Activated T-helper 1 cell treated with anti-CD3 and anti-CD28 coated beads, Interleukin-12 subunit alpha, Interleukin-12 subunit beta, Interleukin-2, Interleukin-4 antibody, amounts not matched to agents 30 ng/mL and 10 ng/mL and 1 ng/mL, durations not matched to agents 14 hours and 24 hours and 36 hours (primary cell): ENCODE measurements around the gene REC114. TPM values are rescaled to one million over a fixed set of nuclear protein-coding genes. Genes with fewer than 3 reads are reported as not detected.

Experiments
- DNase-seq: peaks from one replicate; pipeline ENCODE4 v3.0.0; 2021; ENCODE audit warnings: low spot score
- H3K27ac Mint-ChIP-seq: one replicate; pipeline ENCODE4 v1.8.0; 2021; ENCODE audit warnings: mild to moderate bottlenecking, mixed read lengths
- H3K27me3 Mint-ChIP-seq: one replicate; pipeline ENCODE4 v1.8.0; 2022; ENCODE audit warnings: mild to moderate bottlenecking, moderate library complexity, mixed read lengths; ENCODE audit not compliant: insufficient read depth
- H3K36me3 Mint-ChIP-seq: one replicate; pipeline ENCODE4 v1.8.0; 2021; ENCODE audit warnings: low read depth, mixed read lengths
- H3K4me1 Mint-ChIP-seq: one replicate; pipeline ENCODE4 v1.8.0; 2021; ENCODE audit warnings: low read depth, mixed read lengths
- H3K4me3 Mint-ChIP-seq: one replicate; pipeline ENCODE4 v1.8.0; 2021; ENCODE audit warnings: mild to moderate bottlenecking, moderate library complexity, mixed read lengths
- H3K9me3 Mint-ChIP-seq: one replicate; pipeline ENCODE4 v1.8.0; 2021; ENCODE audit warnings: mixed read lengths
- intact Hi-C: fragments of 100-400 bp; cut with micrococcal nuclease; formaldehyde crosslinking; loops from one replicate; pipeline ENCODE4 v1.15.1; 2024
- total RNA-seq: library from RNA; stranded (reverse); gene quantifications from 2 replicates; pipeline ENCODE4 v1.2.3, GENCODE V29; 2022

The REC114 gene
- total RNA-seq, 1 donor from 2014 or later, result not detected

DNA sequence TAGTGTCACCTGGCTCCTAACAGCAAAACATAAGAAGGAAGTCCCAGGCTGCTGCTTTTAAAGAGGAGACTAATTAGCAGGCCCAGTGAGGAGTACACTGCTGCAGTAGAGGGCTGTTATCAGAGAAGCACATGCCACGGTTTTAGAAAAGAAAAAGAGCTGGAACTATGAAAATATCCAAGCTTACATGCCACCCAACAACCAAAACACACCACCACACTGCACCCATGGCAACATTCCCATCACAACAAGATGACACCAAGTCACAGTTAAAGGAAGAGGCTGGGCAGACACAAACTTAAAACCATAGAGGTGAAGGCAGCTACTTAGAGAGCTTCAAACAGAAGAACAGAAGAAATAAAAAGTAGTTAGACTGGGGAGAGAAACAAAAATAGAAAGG is 153.2 kb downstream of the REC114 start:
- H3K27me3 Mint-ChIP-seq, result no peaks in the 10 kb centered on the region
- H3K36me3 Mint-ChIP-seq, result peaks cover 12% of the 10 kb centered on the region
- peaks cover 10% of the 10 kb centered on the region for H3K4me1 Mint-ChIP-seq
- no peak overlapping the region for H3K4me3 Mint-ChIP-seq
- H3K9me3 Mint-ChIP-seq, result no peaks in the 10 kb centered on the region
- H3K27ac Mint-ChIP-seq, result peak overlapping the region; percentile 12
- no peak for DNase-seq
- intact Hi-C loops, result no loop called here

GRCh38 chr15:73597036-73597638 is 154.2 kb downstream of the REC114 start:
- intact Hi-C loops, result no loop called here
- H3K4me1 Mint-ChIP-seq, result peaks cover 10% of the 10 kb centered on the region
- peaks cover 8% of the 10 kb centered on the region for H3K36me3 Mint-ChIP-seq
- H3K27ac Mint-ChIP-seq, result no peak overlapping the region
- H3K4me3 Mint-ChIP-seq, result no peak overlapping the region
- H3K27me3 Mint-ChIP-seq, result no peaks in the 10 kb centered on the region
- DNase-seq, result no peak
- no peaks in the 10 kb centered on the region for H3K9me3 Mint-ChIP-seq

DNA sequence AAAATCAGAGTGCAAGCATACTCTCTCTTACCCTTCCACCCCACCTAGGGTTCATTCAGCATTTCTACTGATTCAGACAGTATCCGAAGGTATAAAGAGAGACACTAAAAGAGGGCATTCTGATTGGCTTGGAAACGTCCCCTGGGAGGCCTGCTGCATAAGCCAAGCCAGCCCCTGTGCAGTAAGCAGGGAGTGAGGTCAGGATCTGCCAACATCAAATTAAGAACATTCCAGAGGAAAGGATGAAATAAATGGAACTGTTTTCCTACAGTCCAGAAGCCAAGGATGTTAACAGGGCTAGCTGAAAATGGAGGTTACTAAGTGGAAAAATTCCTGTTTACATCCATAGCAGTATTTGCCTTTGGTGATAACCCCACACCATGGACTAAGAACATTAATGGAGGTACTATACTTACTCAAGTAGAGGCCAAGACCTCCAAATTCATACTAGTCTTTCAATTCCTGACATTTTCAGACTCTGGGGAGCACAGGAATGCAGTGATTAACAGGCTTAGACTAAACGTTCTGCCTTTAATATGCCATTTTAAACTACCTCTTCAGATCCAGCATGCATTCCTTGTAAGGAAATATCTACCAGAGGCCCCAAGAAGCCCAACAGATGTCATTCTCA is 155.7 kb downstream of the REC114 start:
- peaks cover 10% of the 10 kb centered on the region for H3K36me3 Mint-ChIP-seq
- H3K9me3 Mint-ChIP-seq, result no peaks in the 10 kb centered on the region
- intact Hi-C loops, result no loop called here
- peaks cover 10% of the 10 kb centered on the region for H3K4me1 Mint-ChIP-seq
- no peaks in the 10 kb centered on the region for H3K27me3 Mint-ChIP-seq
- no peak for DNase-seq
- H3K4me3 Mint-ChIP-seq, result no peak overlapping the region
- H3K27ac Mint-ChIP-seq, result no peak overlapping the region

GRCh38 chr15:73599934-73600333 is 157.0 kb downstream of the REC114 start:
- Mint-ChIP-seq H3K27me3 (no peaks in the 10 kb centered on the region), H3K27ac (no peak overlapping the region), H3K4me1 (peaks cover 10% of the 10 kb centered on the region), H3K4me3 (no peak overlapping the region), H3K9me3 (no peaks in the 10 kb centered on the region), H3K36me3 (peaks cover 11% of the 10 kb centered on the region)
- intact Hi-C loops, result no loop called here
- no peak for DNase-seq

DNA sequence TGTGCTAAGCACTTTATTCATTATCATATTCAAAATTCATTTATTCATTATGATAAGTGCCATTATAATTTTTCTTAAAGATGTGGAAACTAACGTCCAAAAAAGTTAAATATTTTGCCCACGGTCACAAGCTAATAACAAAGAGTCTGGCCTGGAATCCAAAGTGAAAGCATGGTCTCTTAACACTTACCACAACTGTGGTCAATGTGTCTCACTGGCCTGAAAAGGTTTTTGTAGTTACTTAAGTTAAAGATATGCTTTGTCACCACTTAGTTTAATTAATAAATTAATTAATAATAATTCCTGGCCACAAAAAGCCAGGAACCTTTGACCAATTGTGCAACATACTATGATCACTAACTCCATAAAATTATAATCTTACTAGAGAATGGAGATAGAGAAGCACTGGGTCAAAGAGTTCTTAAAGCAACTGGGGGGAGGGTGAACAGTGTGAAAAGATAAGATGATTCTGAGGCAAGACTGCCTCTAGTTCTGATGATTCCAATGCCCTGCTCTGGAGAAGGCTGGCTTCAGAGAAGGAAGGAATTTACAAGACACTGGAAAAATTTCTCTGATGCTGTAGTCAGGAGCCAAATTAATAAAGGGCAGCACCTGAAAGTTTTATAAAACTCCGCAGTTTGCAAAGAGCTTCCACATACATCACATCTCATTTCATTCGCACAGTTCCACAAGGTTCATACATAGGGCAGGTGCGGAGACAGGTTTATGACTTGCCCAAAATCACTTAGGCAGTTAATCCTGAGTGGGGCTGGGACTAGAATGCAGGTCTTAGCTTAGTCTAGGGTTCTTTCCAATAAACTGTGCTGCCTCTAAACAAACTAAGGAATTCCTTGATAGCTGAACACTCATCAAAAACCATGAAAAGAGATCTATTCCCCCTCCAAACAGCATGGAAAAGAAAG is 157.7 kb downstream of the REC114 start:
- Mint-ChIP-seq H3K4me3 (no peak overlapping the region), H3K36me3 (peaks cover 11% of the 10 kb centered on the region), H3K27me3 (no peaks in the 10 kb centered on the region), H3K27ac (no peak overlapping the region), H3K4me1 (peaks cover 2% of the 10 kb centered on the region), H3K9me3 (no peaks in the 10 kb centered on the region)
- intact Hi-C loops, result no loop called here
- DNase-seq, result no peak

DNA sequence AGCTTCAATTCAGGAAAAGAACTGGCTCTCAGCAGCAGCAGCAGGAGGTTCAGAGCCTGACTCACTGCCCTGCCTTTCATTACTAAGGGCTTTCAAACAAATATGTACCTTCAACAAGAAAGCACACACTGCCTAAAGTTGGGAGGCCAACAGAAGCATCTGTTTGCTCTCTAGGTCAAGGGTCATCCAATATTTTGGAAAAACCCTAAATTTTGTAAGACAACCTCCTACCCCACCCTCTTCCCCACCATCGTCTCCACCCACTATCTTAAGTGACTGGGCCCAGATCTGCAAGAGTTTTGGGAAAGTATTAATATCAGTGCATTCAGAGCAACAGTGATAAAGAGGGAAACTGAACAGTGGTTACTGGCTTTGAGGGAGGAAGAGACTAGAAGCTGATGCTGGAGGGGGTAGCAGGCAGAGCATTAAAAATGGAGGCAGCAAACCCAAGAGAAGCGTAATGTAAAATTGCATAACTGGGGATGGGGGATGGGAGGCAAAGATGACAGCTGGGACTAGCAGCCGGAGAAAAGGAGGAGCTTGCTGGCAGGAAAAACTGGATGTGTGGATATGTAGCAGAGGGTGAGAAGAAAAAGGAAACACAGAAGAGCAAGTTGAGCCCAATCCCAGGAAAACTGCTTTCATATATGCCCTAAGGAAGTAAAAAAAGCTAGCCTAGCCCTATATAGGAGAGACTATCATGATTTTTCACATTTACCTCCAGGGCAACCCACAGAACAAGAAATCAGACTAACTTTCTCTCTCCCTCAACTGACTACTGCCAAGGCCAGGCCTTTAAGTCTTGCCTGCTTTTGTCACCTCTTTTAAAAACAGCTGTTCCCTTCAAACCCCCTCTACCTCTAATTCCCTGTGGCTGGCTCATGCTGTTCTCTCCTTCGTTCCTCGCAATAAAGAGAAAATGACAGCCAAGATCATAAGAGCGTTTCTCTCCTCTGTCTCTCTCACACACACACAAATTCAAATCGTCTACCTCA is 158.8 kb downstream of the REC114 start:
- Mint-ChIP-seq H3K27me3 (no peaks in the 10 kb centered on the region), H3K9me3 (no peaks in the 10 kb centered on the region), H3K4me1 (peaks cover 1% of the 10 kb centered on the region), H3K4me3 (no peak overlapping the region), H3K27ac (no peak overlapping the region), H3K36me3 (peaks cover 5% of the 10 kb centered on the region)
- no peak for DNase-seq
- intact Hi-C loops, result loop anchor here (2.0 kb wide), 1 partner anchor 19 kb away; no protein-coding TSS in a partner anchor

- Mint-ChIP-seq H3K4me1 (peaks cover 8% of the 10 kb centered on the region), H3K27ac (no peak overlapping the region), H3K27me3 (no peaks in the 10 kb centered on the region), H3K4me3 (no peak overlapping the region), H3K36me3 (peaks cover 9% of the 10 kb centered on the region), H3K9me3 (no peaks in the 10 kb centered on the region)
- no peak for DNase-seq
- intact Hi-C loops, result loop anchor here (2.0 kb wide), 1 partner anchor 18 kb away; no protein-coding TSS in a partner anchor
These were observed 159.5 kb downstream of the REC114 start for GRCh38 chr15:73602446-73602843.

DNA sequence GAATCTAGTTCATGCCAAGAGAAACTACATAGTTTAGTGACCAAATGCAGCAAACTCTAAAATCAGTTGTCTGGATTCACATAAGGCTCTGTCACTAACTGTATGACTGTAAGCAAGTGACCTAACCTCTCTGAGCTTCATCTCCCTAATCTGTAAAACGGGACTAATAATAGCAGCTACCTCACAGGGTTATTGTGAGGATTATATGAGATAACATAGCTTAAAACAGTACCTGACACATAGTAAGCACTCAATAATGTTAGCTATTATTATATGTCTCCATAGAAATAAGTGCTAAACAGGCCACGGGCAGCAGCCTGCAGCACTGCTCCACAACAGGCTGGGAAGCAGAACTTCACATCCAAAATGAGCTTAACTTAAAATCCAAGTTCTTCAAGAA is 160.0 kb downstream of the REC114 start:
- H3K27ac Mint-ChIP-seq, result peak overlapping the region; percentile 3
- peaks cover 9% of the 10 kb centered on the region for H3K36me3 Mint-ChIP-seq
- no peak for DNase-seq
- no peak overlapping the region for H3K4me3 Mint-ChIP-seq
- H3K4me1 Mint-ChIP-seq, result peaks cover 14% of the 10 kb centered on the region
- no peaks in the 10 kb centered on the region for H3K9me3 Mint-ChIP-seq
- no peaks in the 10 kb centered on the region for H3K27me3 Mint-ChIP-seq
- intact Hi-C loops, result loop anchor here (2.0 kb wide), 1 partner anchor 18 kb away; no protein-coding TSS in a partner anchor

DNA sequence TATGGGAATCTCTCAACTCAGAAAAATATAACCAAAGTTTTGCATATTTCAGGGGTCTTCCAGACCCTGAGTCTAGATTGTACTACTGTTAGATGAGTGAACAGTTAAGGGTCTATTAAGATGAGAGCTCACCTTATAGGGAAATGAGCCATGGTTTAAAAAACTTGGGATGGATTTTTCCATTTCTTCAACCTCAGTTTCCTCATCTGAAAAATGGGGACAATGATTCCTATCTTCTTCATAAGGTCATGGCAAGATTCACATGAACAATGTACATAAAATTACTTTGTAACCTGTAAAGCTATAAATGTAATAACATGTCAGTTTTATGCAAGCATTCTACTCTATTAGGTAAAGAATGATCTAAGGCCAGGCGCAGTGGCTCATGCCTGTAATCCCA is 161.5 kb downstream of the REC114 start:
- intact Hi-C loops, result no loop called here
- DNase-seq, result no peak
- Mint-ChIP-seq H3K4me3 (no peak overlapping the region), H3K27ac (no peak overlapping the region), H3K36me3 (peaks cover 11% of the 10 kb centered on the region), H3K4me1 (peaks cover 25% of the 10 kb centered on the region), H3K9me3 (no peaks in the 10 kb centered on the region), H3K27me3 (no peaks in the 10 kb centered on the region)

- Mint-ChIP-seq H3K4me1 (peaks cover 37% of the 10 kb centered on the region), H3K36me3 (peaks cover 11% of the 10 kb centered on the region), H3K9me3 (no peaks in the 10 kb centered on the region), H3K27ac (no peak overlapping the region), H3K27me3 (no peaks in the 10 kb centered on the region), H3K4me3 (no peak overlapping the region)
- intact Hi-C loops, result no loop called here
- no peak for DNase-seq
These were observed 162.9 kb downstream of the REC114 start for GRCh38 chr15:73605759-73606436.

- Mint-ChIP-seq H3K27ac (no peak overlapping the region), H3K4me1 (peaks cover 37% of the 10 kb centered on the region), H3K27me3 (no peaks in the 10 kb centered on the region), H3K36me3 (peaks cover 11% of the 10 kb centered on the region), H3K9me3 (no peaks in the 10 kb centered on the region), H3K4me3 (no peak overlapping the region)
- intact Hi-C loops, result loop anchor here (1.0 kb wide), 1 partner anchor 25 kb away; no protein-coding TSS in a partner anchor
- DNase-seq, result no peak
These were observed 164.4 kb downstream of the REC114 start for GRCh38 chr15:73607405-73607804.
